Breast epithelium (tissue), 4 donors: Measurements from ENCODE around the gene ZNF550. TPM values are rescaled to one million over a fixed set of nuclear protein-coding genes. Genes with fewer than 3 reads are reported as not detected.

Experiments used
- DNase-seq, 2 donors: peaks; one replicate each; pipeline ENCODE4 v3.0.0-alpha.2; 2019; ENCODE audit warnings: low spot score in 2 of 2
- H3K27ac ChIP-seq, 2 donors: fragments of 200-600 bp; sonication (generic) in 1 of 2; one replicate each; pipeline ENCODE4 v1.5.1; 2016 to 2019; ENCODE audit warnings: mild to moderate bottlenecking in 1 of 2
- H3K27me3 ChIP-seq, 2 donors: fragments of 200-600 bp; sonication (generic) in 1 of 2; one replicate each; pipeline versions ENCODE4 v1.5.1 to v1.6.0; 2017 to 2019; ENCODE audit warnings: control low read depth in 1 of 2, mild to moderate bottlenecking in 1 of 2
- H3K36me3 ChIP-seq: fragments of 200-600 bp; one replicate; pipeline ENCODE4 v1.5.1; 2019
- H3K4me1 ChIP-seq, 2 donors: fragments of 200-600 bp; sonication (generic); one replicate each; pipeline ENCODE4 v1.5.1; 2016 to 2019; ENCODE audit warnings: control low read depth in 1 of 2
- H3K4me3 ChIP-seq, 3 donors: fragments of 200-600 bp; sonication (generic); 1 replicate in 2 of 3; 2 replicates in 1 of 3; pipeline ENCODE4 v1.5.1; 2016 to 2019; ENCODE audit warnings: mild to moderate bottlenecking in 3 of 3, moderate library complexity in 2 of 3
- H3K9me3 ChIP-seq, 2 donors: fragments of 200-600 bp; sonication (generic) in 1 of 2; one replicate each; pipeline ENCODE4 v1.5.1; 2016 to 2019; ENCODE audit warnings: control low read depth in 1 of 2
- CTCF ChIP-seq, 3 donors: fragments of 450-650 bp; IDR thresholded peaks; one replicate each; pipeline ENCODE4 v1.5.1; 2016 to 2017; ENCODE audit warnings: antibody characterized with exemption in 3 of 3, mild to moderate bottlenecking in 3 of 3, moderate library complexity in 3 of 3
- POLR2A ChIP-seq: fragments of 450-650 bp; IDR thresholded peaks from one replicate; pipeline ENCODE4 v1.6.1; 2016; ENCODE audit warnings: antibody characterized with exemption, mild to moderate bottlenecking, moderate library complexity
- POLR2AphosphoS5 ChIP-seq, 3 donors: sonication (generic); formaldehyde crosslinking; IDR thresholded peaks; one replicate each; pipeline ENCODE4 v1.6.1; 2017; ENCODE audit warnings: antibody characterized with exemption in 3 of 3
- intact Hi-C: fragments of 100-400 bp; cut with DNase I; formaldehyde crosslinking; loops from one replicate; pipeline ENCODE4 v1.15.1; 2023; ENCODE audit warnings: low total_unique reads
- total RNA-seq, 3 donors: library from RNA; depleted of rRNA; stranded (reverse); fragments of >200 nt; gene quantifications; one replicate each; pipeline ENCODE4 v1.1.0, GENCODE V29; 2016

Gene ZNF550
- total RNA-seq, 3 donors from 2014 or later = 5.4 to 15.5 (median 15.1) TPM

GRCh38 chr19:57583521-57584416, 24.1 kb upstream of the ZNF550 start, which contains the start of gene ZIK1:
Gene ZIK1, plus strand, starts transcription at chr19:57584145. Its CDS starts 212 bp downstream, at chr19:57584357.
- Histone ChIP-seq H3K36me3 (no peaks in the 10 kb centered on the region), H3K9me3 (peaks cover 38 to 52% of the 10 kb centered on the region in 2 donors), H3K27me3 (no peaks in the 10 kb centered on the region), H3K4me3 (peak within 1 kb of the TSS; percentile 55 to 72 (median 72)), H3K27ac (peak within 1 kb of the TSS; percentile 4 to 41), H3K4me1 (peaks cover 0 to 3% of the 10 kb centered on the region in 2 donors)
- DNase-seq = peak; percentile 85
- peak in 1 of 3 donors; percentile 36 for TF ChIP-seq POLR2AphosphoS5 (IDR thresholded peaks at IDR 0.05)
- TF ChIP-seq POLR2A = no peak
- TF ChIP-seq CTCF (IDR thresholded peaks at IDR 0.05) = peak in 1 of 3 donors; percentile 7
- intact Hi-C loops = no loop called here

GRCh38 chr19:57583104-57583520, 23.4 kb upstream of the ZNF550 start:
- intact Hi-C loops = no loop called here
- no peak overlapping the region for H3K27ac ChIP-seq
- peaks cover 32 to 46% of the 10 kb centered on the region in 2 donors for H3K9me3 ChIP-seq

GRCh38 chr19:57578487-57579205, 19.0 kb upstream of the ZNF550 start, which contains the start of gene ZNF416:
Gene ZNF416, minus strand, starts transcription at chr19:57578911. Its CDS starts 207 bp downstream, at chr19:57578704.
- Histone ChIP-seq H3K9me3 (peaks cover 42 to 44% of the 10 kb centered on the region in 2 donors), H3K4me3 (peak within 1 kb of the TSS; percentile 91 to 98 (median 97)), H3K36me3 (peaks cover 28% of the 10 kb centered on the region), H3K27ac (peak within 1 kb of the TSS; percentile 74 to 76), H3K4me1 (peaks cover 0 to 4% of the 10 kb centered on the region in 2 donors), H3K27me3 (no peaks in the 10 kb centered on the region)
- intact Hi-C loops = no loop called here
- peak in 1 of 3 donors; percentile 17 for TF ChIP-seq CTCF (IDR thresholded peaks at IDR 0.05)
- TF ChIP-seq POLR2A = no peak
- peak; percentile 29 to 77 (median 71) for TF ChIP-seq POLR2AphosphoS5 (IDR thresholded peaks at IDR 0.05)
- DNase-seq = peak; percentile 95 to 97

More at GRCh38 chr19:57583104-57583520, 23.4 kb upstream of the ZNF550 start:
- no peak for DNase-seq
- no peaks in the 10 kb centered on the region for H3K36me3 ChIP-seq
- TF ChIP-seq CTCF (IDR thresholded peaks at IDR 0.05) = no peak
- TF ChIP-seq POLR2AphosphoS5 (IDR thresholded peaks at IDR 0.05) = no peak
- TF ChIP-seq POLR2A = no peak
- no peaks in the 10 kb centered on the region for H3K27me3 ChIP-seq
- H3K4me1 ChIP-seq = peaks cover 0 to 3% of the 10 kb centered on the region in 2 donors
- peak overlapping the region in 2 of 3 donors; percentile 72 for H3K4me3 ChIP-seq

GRCh38 chr19:57576661-57577060, 17.0 kb upstream of the ZNF550 start:
- no peak for DNase-seq
- peaks cover 45% of the 10 kb centered on the region for H3K36me3 ChIP-seq
- intact Hi-C loops = no loop called here

More at GRCh38 chr19:57576661-57577060, 17.0 kb upstream of the ZNF550 start:
- H3K27me3 ChIP-seq = no peaks in the 10 kb centered on the region
- H3K9me3 ChIP-seq = peaks cover 58 to 62% of the 10 kb centered on the region in 2 donors
- H3K27ac ChIP-seq = no peak overlapping the region
- peaks cover 0 to 4% of the 10 kb centered on the region in 2 donors for H3K4me1 ChIP-seq
- TF ChIP-seq POLR2A (no peak), POLR2AphosphoS5 (IDR thresholded peaks at IDR 0.05) (no peak), CTCF (IDR thresholded peaks at IDR 0.05) (no peak)
- no peak overlapping the region for H3K4me3 ChIP-seq
